H1 (cell line): ENCODE measurements around the gene ADAMTS8.

ENCODE experiments used
- ATF3 ChIP-seq: IDR thresholded peaks from 2 replicates; pipeline ENCODE4 v1.6.1; 2011; ENCODE audit warnings: low read depth, mild to moderate bottlenecking, low read length; ENCODE audit not compliant: insufficient read depth
- BRCA1 ChIP-seq: IDR thresholded peaks from 2 replicates; pipeline ENCODE4 v1.6.1; 2012; ENCODE audit warnings: low read depth, low read length, improper control_type of control experiment
- CBX5 ChIP-seq: fragments of 300-800, 300-1000 bp; sonication (generic); IDR thresholded peaks from 2 replicates; pipeline ENCODE4 v1.7.1; 2016; ENCODE audit warnings: antibody characterized with exemption, low read length, low read depth
- CBX8 ChIP-seq: fragments of 300-800, 300-1000 bp; sonication (generic); IDR thresholded peaks from 2 replicates; pipeline ENCODE4 v1.7.1; 2016; ENCODE audit warnings: low read depth, low read length, borderline replicate concordance
- CTCF ChIP-seq, 3 experiments: IDR thresholded peaks; 1 replicate in 2 of 3; 2 replicates in 1 of 3; pipeline versions ENCODE4 v1.5.1 to v1.6.1; 2011; ENCODE audit warnings: low read length in 3 of 3, mild to moderate bottlenecking in 3 of 3, inconsistent platforms in 2 of 3, low read depth in 1 of 3, moderate library complexity in 1 of 3; ENCODE audit not compliant: insufficient read depth in 1 of 3; ENCODE audit errors: control extremely low read depth in 1 of 3
- EZH2 ChIP-seq: fragments of 200-600 bp; sonication (generic); IDR thresholded peaks from 2 replicates; pipeline ENCODE4 v1.7.1; 2012; ENCODE audit warnings: low read depth, mild to moderate bottlenecking, moderate library complexity, low read length, inconsistent platforms; ENCODE audit not compliant: severe bottlenecking
- GTF2F1 ChIP-seq: IDR thresholded peaks from 2 replicates; pipeline ENCODE4 v1.6.1; 2012; ENCODE audit warnings: low read depth, low read length, improper control_type of control experiment, borderline replicate concordance
- MAX ChIP-seq: IDR thresholded peaks from 2 replicates; pipeline ENCODE4 v1.6.1; 2012; ENCODE audit warnings: inconsistent platforms
- SP1 ChIP-seq: IDR thresholded peaks from 2 replicates; pipeline ENCODE4 v1.6.1; 2011; ENCODE audit warnings: low read depth, low read length
- TBP ChIP-seq: IDR thresholded peaks from 2 replicates; pipeline ENCODE4 v1.6.1; 2011; ENCODE audit warnings: low read depth, low read length, improper control_type of control experiment
- USF2 ChIP-seq: IDR thresholded peaks from 2 replicates; pipeline ENCODE4 v1.6.1; 2011; ENCODE audit warnings: low read length, improper control_type of control experiment
- ZNF274 ChIP-seq: IDR thresholded peaks from 2 replicates; pipeline ENCODE4 v1.7.0; 2012; ENCODE audit warnings: low read length, borderline replicate concordance; ENCODE audit errors: extremely low read depth

GRCh38 chr11:130449996-130450769 lies 21.8 kb upstream of the ADAMTS8 start:
- TF ChIP-seq ZNF274 = no peak
- no peak for TF ChIP-seq CBX5
- TF ChIP-seq SP1 = peak; percentile 77; the same call in 1 of the 2 replicates
- no peak for TF ChIP-seq EZH2
- TF ChIP-seq BRCA1 = no peak
- TF ChIP-seq TBP = no peak
- peak; percentile 79 to 90 (median 83) for TF ChIP-seq CTCF (IDR thresholded peaks at IDR 0.05; ENCODE audit: control extremely low read depth in 1 of 3, insufficient read depth in 1 of 3, low read depth in 1 of 3, low read length in 3 of 3)
- TF ChIP-seq ATF3 = no peak
- TF ChIP-seq USF2 = peak; percentile 33
- TF ChIP-seq MAX = peak; percentile 99
- no peak for TF ChIP-seq GTF2F1
- TF ChIP-seq CBX8 = no peak
